ENCODE results near the gene SLC4A2.

SLC4A2 gene

GRCh38 chr7:151059367-151060112, at the start of gene SLC4A2:
TSS of gene SLC4A2 (plus strand) at chr7:151059589. CDS start at chr7:151061988, 2,399 bp downstream.
- H3K9me3 ChIP-seq (ENCODE audit: insufficient read depth, low read depth, low read length): no peaks in the 10 kb centered on the region
- H3F3A ChIP-seq (ENCODE audit: low read depth): no peaks in the 10 kb centered on the region
- peaks cover 3% of the 10 kb centered on the region; the same call in 1 of the 2 replicates for H3K36me3 ChIP-seq (ENCODE audit: insufficient read depth, low read length)
- peak within 1 kb of the TSS; percentile 99 for H3K4me2 ChIP-seq (ENCODE audit: low read depth, low read length, poor library complexity, severe bottlenecking)
- H3K9me2 ChIP-seq (replicated peaks; ENCODE audit: low read depth, low read length): no peaks in the 10 kb centered on the region
- H4K20me1 ChIP-seq (ENCODE audit: insufficient read depth, low read length, poor library complexity, severe bottlenecking): peaks cover 28% of the 10 kb centered on the region
- H3K27me3 ChIP-seq (ENCODE audit: insufficient read depth, low read length, poor library complexity, severe bottlenecking): no peaks in the 10 kb centered on the region
- H3K79me2 ChIP-seq (ENCODE audit: insufficient read depth, low read length): peaks cover 40% of the 10 kb centered on the region
- peaks cover 31% of the 10 kb centered on the region for H3K4me1 ChIP-seq (ENCODE audit: insufficient read depth, low read length, poor library complexity, severe bottlenecking)
- peak within 1 kb of the TSS; percentile 80 for H2AFZ ChIP-seq (ENCODE audit: low read length)
- peak; percentile 51 for TF ChIP-seq CTCF (conservative IDR thresholded peaks at IDR 0.05; ENCODE audit: low read length)
- TF ChIP-seq EZH2phosphoT487 (IDR thresholded peaks at IDR 0.05; ENCODE audit: borderline replicate concordance): no peak
- H3K4me3 ChIP-seq (ENCODE audit: low read length, poor library complexity, severe bottlenecking): peak within 1 kb of the TSS; percentile 93
- H3K9ac ChIP-seq (ENCODE audit: low read depth, low read length, poor library complexity, severe bottlenecking): peak within 1 kb of the TSS; percentile 78

DNA sequence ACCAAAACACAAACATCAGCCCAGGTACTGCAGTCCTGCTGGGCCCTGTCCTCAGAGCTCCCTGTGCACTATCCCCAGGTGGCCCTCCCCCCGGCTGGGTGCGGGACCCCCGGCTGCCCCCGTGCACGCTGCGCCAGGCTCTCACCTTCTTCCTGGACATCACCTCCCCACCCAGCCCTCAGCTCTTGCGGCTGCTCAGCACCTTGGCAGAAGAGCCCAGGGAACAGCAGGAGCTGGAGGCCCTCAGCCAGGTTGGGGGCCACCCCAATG, 49.4 kb upstream of the SLC4A2 start:
- Histone ChIP-seq H3K79me2 (ENCODE audit: insufficient read depth, low read length) (no peaks in the 10 kb centered on the region), H3K9ac (ENCODE audit: low read depth, low read length, poor library complexity, severe bottlenecking) (no peak overlapping the region), H3F3A (ENCODE audit: low read depth) (no peaks in the 10 kb centered on the region), H3K4me2 (ENCODE audit: low read depth, low read length, poor library complexity, severe bottlenecking) (no peak overlapping the region), H3K36me3 (ENCODE audit: insufficient read depth, low read length) (no peaks in the 10 kb centered on the region), H3K27me3 (ENCODE audit: insufficient read depth, low read length, poor library complexity, severe bottlenecking) (no peaks in the 10 kb centered on the region), H3K4me3 (ENCODE audit: low read length, poor library complexity, severe bottlenecking) (no peak overlapping the region), H3K9me3 (ENCODE audit: insufficient read depth, low read depth, low read length) (no peaks in the 10 kb centered on the region), H3K4me1 (ENCODE audit: insufficient read depth, low read length, poor library complexity, severe bottlenecking) (peaks cover 46% of the 10 kb centered on the region), H4K20me1 (ENCODE audit: insufficient read depth, low read length, poor library complexity, severe bottlenecking) (no peaks in the 10 kb centered on the region), H3K9me2 (replicated peaks; ENCODE audit: low read depth, low read length) (no peaks in the 10 kb centered on the region), H2AFZ (ENCODE audit: low read length) (no peak overlapping the region)
- TF ChIP-seq EZH2phosphoT487 (IDR thresholded peaks at IDR 0.05; ENCODE audit: borderline replicate concordance): no peak
- TF ChIP-seq CTCF (conservative IDR thresholded peaks at IDR 0.05; ENCODE audit: low read length): no peak

GRCh38 chr7:151010307-151011096, 48.9 kb upstream of the SLC4A2 start:
- Histone ChIP-seq H3K4me1 (ENCODE audit: insufficient read depth, low read length, poor library complexity, severe bottlenecking) (peaks cover 46% of the 10 kb centered on the region), H3K36me3 (ENCODE audit: insufficient read depth, low read length) (no peaks in the 10 kb centered on the region), H3K4me3 (ENCODE audit: low read length, poor library complexity, severe bottlenecking) (no peak overlapping the region), H3K4me2 (ENCODE audit: low read depth, low read length, poor library complexity, severe bottlenecking) (no peak overlapping the region), H3K9me2 (replicated peaks; ENCODE audit: low read depth, low read length) (no peaks in the 10 kb centered on the region), H3K79me2 (ENCODE audit: insufficient read depth, low read length) (no peaks in the 10 kb centered on the region), H3K27me3 (ENCODE audit: insufficient read depth, low read length, poor library complexity, severe bottlenecking) (no peaks in the 10 kb centered on the region), H2AFZ (ENCODE audit: low read length) (no peak overlapping the region), H3K9ac (ENCODE audit: low read depth, low read length, poor library complexity, severe bottlenecking) (no peak overlapping the region), H4K20me1 (ENCODE audit: insufficient read depth, low read length, poor library complexity, severe bottlenecking) (no peaks in the 10 kb centered on the region), H3K9me3 (ENCODE audit: insufficient read depth, low read depth, low read length) (no peaks in the 10 kb centered on the region), H3F3A (ENCODE audit: low read depth) (no peaks in the 10 kb centered on the region)
- TF ChIP-seq EZH2phosphoT487 (IDR thresholded peaks at IDR 0.05; ENCODE audit: borderline replicate concordance): no peak
- TF ChIP-seq CTCF (conservative IDR thresholded peaks at IDR 0.05; ENCODE audit: low read length): no peak

Data from Loucy (cell line).